GM19043 (cell line): ENCODE data around the gene ELOVL5.
"Not testable (repeated sequence)": the region's sequence is repeated elsewhere in the genome, so short reads cannot be mapped to it uniquely, and the experiment has no call there.

Source experiments
- ATAC-seq: cut with Tn5 transposase; IDR thresholded peaks from one replicate; pipeline ENCODE4 v1.9.1; 2021; ENCODE audit warnings: low read depth; ENCODE audit not compliant: unreplicated experiment

Gene ELOVL5

GRCh38 chr6:53333439-53334408, 15.0 kb downstream of the ELOVL5 start:
- no peak for ATAC-seq

DNA sequence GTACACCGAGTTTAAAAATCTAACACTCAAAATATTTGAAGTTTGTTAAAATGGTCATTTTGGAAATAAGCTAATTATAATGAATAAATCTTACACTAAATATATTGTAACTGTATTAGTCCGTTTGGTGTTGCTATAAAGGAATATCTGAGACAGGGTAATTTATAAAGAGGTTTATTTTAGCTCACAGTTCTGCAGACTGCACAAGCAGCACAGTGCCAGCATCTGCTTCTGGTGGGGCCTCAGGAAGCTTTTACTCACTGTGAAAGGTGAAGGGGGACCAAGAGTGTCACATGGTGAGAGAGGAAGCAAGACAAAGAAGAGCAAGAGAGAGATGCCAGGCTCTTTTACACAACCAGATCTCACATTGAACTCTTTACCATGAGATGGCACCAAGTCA, 17.1 kb downstream of the ELOVL5 start:
- ATAC-seq = no peak

GRCh38 chr6:53330137-53330536, 18.6 kb downstream of the ELOVL5 start:
- ATAC-seq = no peak

DNA sequence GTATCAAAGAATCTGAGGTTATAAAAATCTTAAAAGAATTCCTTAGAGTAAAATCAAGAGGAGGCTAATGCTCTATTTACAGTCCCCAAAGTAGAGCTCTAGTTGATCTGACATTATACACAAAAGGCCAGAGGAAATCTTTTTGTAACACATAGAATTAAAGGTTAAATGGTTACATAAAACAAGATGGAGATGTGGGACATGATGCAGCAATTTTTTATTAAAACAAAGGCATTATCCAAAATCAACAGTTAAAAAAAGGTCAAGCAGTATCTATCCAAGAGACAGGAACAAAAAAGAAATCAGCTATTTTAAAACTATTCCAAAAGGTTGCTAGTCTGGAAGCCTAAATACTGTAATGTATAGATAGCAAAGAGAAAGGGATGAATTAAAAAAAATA, 20.4 kb downstream of the ELOVL5 start:
- ATAC-seq = no peak

GRCh38 chr6:53327017-53327395, 21.7 kb downstream of the ELOVL5 start:
- ATAC-seq = no peak

GRCh38 chr6:53326372-53327016, 22.3 kb downstream of the ELOVL5 start:
- no peak for ATAC-seq

DNA sequence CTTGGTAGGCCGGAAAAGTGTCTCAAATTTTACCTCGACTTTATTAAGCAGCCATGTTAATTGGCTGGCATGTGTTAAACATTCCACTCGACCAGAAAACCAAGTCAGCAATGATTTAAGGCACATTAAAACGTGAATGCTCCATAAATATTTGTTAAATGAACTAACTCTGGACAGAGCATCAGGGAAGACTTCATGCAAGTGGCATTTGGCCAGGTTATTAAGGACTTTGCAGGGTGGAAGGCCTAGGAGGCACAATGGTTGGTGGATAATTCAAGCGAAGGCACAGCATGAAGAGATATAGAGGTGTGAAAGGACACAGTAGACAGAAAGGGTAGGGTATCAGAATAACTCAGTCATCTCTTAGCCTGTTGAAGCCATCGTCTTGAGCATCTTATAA, 23.0 kb downstream of the ELOVL5 start:
- ATAC-seq = no peak

- no peak for ATAC-seq
Measured at GRCh38 chr6:53322188-53323029, 26.3 kb downstream of the ELOVL5 start.

- ATAC-seq = no peak
Measured at GRCh38 chr6:53321701-53322100, 27.0 kb downstream of the ELOVL5 start.

DNA sequence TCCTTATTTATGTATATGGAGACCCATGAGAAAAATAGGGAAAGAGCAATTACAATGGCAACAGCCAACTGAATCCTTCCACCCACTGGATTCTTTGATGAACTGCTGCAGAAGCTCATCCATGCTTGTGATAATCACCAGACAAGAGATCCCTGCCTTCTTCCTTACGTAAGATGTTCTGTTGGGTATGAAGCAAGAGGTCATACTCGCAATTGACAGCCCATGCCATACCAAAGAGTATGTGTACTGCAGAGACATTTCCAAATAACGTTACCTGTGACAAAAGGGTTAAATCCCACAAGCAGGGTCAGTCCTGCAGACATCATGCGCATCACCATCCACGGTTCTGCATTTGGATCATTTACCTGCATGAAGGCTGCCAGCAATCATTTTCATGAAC, 27.8 kb downstream of the ELOVL5 start:
- ATAC-seq = no peak

- no peak for ATAC-seq
Measured at GRCh38 chr6:53318429-53318828, 30.3 kb downstream of the ELOVL5 start.

- no peak for ATAC-seq
Measured at GRCh38 chr6:53317861-53318260, 30.9 kb downstream of the ELOVL5 start.

DNA sequence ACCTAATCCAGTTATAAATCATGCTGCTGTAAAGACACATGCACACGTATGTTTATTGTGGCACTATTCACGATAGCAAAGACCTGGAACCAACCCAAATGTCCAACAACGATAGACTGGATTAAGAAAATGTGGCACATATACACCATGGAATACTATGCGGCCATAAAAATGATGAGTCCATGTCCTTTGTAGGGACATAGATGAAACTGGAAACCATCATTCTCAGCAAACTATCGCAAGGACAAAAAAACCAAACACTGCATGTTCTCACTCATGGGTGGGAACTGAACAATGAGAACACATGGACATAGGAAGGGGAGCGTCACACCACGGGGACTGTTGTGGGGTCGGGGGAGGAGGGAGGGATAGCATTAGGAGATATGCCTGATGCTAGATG, 31.5 kb downstream of the ELOVL5 start:
- ATAC-seq = not testable (repeated sequence)

GRCh38 chr6:53316142-53316541, 32.6 kb downstream of the ELOVL5 start:
- ATAC-seq = no peak

DNA sequence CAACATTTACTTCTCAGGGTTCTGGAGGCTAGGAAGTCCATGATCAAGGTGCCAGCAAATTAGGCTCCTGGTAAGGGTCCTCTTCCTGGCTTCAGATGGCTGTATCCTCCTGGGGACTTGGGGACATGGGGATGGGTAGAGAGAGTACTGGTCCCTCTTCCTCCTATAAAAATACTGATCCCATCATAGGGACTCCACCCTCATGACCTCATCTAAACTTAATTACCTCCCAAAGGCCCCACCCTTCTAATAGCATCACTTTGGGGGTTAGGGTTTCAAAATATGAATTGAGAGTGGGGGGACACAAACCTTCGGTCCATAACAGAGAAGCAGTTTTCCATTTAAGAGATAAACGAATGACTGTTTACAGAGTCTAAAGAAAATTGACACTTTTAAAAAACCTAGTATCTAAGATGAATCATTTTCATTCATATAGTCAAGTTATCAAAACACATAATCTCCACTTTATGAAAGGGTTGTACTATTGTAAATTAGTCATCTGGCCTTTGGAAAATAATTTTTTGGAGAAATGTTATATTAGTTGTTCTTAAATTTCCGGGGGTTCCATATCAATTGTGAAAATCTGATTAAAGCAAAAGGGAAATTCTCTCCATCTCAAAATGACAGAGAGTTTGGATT, 33.5 kb downstream of the ELOVL5 start:
- no peak for ATAC-seq

DNA sequence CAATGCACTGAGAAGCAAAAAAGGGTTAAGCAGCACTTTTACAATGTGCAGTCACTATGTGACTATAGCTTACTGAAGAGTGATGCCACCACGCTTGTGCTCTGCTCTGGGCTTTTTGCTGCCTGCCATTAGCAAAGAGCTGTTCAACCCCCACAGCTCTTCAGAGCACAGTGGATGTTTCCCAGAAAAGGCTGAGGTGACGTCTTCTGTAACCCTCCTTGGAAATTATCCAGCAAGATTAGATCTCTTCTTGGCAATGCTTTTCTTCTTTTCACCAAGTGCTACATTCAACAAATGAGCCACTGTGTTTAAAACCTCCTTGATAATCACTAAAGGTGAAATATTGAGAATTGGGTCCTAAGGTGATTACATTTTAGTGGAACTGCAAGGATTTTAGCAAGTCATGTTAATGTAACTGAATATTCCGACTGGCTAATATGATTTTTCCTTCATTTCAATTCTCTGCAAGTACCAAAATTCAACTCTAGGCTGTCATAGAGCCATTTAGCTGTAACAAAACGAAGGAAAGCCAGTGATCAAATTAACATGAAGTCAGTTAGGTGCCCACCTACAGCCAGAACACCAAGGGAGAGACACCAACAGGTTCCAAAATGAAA, 34.9 kb downstream of the ELOVL5 start:
- ATAC-seq = no peak

GRCh38 chr6:53312355-53312754, 36.4 kb downstream of the ELOVL5 start:
- peak; percentile 37 for ATAC-seq

GRCh38 chr6:53311586-53311935, 37.2 kb downstream of the ELOVL5 start:
- no peak for ATAC-seq

GRCh38 chr6:53310771-53311585, 37.8 kb downstream of the ELOVL5 start:
- ATAC-seq = no peak
